GM18517 (cell line): ENCODE data around the gene RBM19.

Source experiments
- ATAC-seq: cut with Tn5 transposase; IDR thresholded peaks from one replicate; pipeline ENCODE4 v1.9.1; 2021; ENCODE audit warnings: mild to moderate bottlenecking, moderate library complexity; ENCODE audit not compliant: unreplicated experiment

Gene RBM19

DNA sequence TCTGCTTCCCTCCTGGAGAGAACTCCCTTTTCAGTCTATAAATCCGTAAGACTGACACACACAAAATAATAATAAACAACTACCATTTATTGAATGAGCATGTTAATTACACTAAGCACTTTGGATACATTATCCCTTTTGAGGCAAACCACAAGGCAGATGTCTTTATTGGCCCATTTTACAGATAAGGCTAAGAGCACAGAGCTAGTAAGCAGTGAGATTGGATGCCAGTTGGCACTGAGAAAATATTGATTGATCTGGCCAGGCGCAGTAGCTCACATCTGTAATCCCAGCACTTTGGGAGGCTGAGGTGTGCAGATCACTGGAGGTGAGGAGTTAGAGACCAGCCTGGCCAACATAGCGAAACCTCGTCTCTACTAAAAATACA lies 21.9 kb upstream of the RBM19 start:
- no peak for ATAC-seq

DNA sequence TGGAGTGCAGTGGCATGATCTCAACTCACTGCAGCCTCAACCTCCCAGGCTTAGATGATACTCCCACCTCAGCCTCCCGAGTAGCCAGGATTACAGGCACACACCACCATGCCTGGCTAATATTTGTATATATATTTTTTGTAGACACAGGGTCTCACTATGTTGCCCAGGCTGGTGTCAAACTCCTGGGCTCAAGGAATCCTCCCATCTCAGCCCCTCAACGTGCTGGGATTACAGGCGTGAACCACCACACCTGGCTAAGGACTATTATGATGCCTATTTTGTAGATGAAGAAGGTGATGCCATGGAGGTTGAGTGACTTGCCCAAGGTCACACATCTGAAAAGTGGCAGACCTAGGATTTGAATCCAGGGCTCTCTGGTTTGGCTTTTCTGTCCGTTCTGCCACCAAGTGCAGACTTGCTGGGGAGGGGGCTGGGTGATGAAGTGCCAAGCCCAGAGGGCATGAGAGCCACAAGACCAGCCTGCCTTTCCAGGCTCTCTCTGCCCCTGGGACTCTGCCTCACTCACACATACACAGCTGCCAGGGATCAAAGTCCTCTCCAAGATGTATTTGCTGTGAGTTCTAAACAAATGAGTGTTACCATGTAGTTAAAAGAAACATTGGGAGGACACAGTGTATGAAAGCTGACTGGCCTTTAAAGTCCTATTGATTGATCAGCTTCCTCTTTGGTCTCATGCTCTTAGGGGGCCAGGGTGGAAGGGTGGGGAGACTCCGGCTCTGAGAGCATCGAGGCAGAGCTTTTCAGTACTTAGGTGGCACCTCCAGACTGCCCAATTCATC lies 21.3 kb upstream of the RBM19 start:
- no peak for ATAC-seq

DNA sequence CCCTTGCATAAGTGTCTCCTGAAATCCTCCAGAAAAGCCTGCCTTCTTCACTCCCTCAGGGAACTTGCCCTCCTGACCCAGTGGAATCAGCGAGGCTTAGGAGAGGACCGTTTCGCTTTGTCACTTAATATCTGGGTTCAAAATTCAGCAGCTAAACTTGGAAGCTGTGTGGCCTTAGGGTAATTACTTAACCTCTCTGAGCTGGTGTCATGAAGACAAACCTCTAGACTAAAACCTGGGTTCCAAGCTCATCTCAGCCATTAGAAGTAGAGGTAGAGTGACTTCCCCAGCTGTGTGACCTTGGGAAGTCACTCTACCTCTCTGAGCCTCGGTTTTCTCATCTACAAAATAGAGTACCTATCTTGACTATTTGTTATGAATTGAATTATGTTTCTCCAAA lies 18.3 kb upstream of the RBM19 start:
- no peak for ATAC-seq

DNA sequence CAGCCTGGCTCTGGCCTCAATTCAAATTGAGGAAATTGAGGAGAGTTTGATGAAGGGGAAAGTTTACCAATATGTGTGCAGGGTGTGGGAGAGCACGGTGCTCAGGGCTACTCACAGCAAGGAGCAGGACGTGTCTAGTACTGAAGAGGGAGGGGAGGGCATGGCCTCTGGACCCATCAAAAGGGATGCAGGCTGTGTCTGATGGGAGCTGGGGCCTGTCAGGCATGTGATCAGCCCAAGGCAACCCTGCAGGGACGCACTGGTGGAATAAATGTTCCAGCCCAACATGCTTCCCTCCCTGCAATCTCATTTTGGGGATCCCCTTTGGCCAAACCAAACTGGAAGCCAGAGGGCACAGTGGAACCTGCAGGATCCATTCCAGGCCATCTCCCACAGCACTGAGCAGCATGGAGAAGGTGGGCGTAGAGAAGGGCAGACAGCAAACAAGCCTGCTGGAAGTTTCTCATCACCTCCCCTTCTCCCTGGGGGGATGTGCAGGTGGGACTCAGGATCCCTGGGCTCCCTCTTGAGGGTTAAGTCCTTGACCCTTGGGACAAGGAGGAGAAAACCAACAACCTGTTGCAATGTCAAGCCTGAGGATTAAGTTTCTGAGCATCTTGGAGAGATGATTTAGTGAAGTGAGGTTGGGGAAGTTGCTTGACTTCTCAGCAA lies 17.8 kb upstream of the RBM19 start:
- no peak for ATAC-seq

DNA sequence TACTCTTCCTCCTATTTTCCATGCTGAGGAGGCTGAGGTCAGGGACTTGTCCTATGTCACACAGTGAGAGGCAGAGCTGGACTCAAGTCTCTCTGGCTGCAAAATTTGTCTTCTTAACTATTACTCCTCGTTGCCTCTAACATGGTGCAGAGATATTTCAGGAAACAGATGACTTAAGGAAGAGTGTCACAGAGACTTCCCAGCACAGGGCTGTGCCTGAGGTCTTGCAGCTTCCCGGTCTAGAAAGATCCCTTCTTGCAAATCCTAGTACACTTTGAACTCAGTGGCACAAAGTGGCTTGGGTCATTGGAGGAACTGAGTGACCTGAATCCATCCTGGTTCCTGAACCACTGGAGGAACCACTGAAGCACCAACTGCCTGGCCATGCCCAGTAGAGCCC lies 17.1 kb upstream of the RBM19 start:
- ATAC-seq = no peak

DNA sequence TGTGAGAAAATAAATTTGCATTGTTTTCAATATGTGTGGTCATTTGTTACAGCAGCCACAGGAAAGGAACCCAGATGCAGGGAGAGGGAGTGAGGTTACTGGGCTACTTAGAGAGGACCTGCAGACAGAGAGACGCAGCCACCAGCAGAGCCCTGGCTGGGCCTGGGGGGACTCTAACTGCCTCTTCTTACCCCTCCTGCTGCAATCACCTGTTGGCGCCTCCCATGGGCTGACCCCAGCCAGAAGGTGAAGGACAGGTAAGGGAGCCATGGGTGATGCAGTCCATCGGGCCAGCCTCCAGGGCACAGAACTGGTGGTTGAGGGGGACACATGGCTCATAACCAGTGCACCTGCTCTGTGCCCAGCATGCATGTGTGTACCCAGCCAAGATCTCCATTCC lies 15.8 kb upstream of the RBM19 start:
- no peak for ATAC-seq

DNA sequence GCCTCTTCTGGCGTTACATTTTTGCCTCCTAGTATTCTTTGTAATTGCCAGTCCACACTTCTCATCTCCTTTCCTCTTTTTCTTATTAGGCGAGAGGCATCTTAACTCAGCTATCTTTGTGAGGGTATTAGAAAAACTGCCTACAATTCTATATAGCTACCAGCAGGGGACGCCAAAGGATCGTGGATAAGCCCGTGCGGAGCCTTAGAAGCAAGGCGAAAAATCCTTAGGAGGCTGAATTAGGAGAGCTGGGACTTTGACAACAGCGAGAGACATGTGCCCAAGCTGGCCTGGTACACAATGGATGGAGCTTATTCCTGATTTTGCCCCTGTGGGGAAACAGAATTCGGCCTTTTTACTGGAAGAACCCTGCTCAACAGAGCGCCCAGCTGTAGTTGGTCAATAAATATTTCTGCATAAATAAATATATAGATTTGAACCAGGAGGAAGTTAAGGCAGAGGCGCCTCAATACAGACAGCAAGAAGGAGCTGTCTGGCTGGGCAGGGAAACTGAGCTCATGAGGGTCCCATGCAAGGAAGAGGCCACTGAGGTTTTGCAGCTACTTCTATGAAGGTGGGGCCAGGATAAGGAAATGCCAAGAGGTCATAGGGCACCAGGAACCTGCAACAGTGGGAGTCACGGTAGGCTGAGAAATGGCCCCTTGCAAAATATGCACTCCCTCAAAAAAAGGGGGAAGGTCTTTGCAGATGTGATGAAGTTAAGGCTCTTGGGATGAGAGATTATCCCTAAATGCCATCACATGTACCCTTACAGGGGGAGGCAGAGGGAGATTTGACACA lies 14.6 kb upstream of the RBM19 start:
- ATAC-seq = no peak

DNA sequence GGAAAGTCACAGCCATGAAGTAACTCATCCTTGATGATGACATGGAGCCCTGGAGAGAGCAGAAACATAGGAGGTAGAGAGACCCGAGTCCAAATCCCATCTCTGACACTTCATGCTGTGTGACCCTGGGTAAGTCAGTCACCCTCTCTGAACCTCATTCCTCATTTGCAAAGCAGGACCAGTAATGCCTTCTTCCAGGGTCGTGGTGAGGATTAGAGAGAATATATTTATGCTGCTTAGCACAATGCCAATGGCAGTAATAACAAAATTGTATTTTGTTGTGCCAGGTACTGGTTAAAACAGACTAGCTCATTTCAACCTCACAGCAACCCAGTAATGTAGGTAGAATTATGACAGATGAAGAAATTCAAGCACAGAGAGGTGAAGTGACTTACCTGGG lies 13.9 kb upstream of the RBM19 start:
- ATAC-seq = no peak

DNA sequence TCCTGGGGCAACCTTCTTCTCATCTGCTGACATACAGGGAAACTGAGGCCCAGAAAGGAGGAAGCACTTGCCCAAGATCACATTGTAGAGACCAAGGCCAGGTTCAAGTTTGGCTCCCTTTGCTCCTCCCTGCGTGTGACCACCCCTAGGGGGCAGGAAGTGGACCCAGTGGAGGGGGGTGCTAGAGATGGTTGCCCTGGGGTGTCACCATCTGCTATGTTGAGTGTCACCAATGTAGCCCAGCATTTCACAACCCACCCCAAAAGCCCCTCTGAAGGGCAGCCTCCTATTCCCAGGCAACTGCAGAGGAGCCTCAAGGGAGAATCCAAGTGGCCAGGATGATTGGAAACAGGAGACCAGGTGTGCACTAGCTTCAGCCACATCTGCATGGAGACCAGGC lies 12.0 kb upstream of the RBM19 start:
- no peak for ATAC-seq

DNA sequence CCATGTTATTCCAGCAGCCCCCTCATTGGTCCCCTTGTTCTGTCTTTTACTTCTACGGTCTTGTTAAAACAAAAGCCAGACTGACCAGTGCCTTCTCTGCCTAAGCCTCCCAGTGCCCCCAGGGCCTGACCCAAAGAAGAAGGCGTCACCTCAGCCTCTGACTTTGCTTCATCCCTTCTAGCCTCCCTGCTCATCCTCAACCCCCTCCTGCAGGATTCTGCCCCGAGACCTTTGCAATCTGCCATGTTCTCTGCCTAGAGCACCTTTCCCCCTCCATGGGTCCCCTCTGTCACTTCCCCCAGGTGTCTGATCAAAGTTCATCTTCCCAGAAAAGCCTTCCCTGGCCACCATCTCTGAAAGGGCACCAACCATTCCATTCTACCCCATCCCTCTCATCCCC lies 7.9 kb upstream of the RBM19 start:
- no peak for ATAC-seq

DNA sequence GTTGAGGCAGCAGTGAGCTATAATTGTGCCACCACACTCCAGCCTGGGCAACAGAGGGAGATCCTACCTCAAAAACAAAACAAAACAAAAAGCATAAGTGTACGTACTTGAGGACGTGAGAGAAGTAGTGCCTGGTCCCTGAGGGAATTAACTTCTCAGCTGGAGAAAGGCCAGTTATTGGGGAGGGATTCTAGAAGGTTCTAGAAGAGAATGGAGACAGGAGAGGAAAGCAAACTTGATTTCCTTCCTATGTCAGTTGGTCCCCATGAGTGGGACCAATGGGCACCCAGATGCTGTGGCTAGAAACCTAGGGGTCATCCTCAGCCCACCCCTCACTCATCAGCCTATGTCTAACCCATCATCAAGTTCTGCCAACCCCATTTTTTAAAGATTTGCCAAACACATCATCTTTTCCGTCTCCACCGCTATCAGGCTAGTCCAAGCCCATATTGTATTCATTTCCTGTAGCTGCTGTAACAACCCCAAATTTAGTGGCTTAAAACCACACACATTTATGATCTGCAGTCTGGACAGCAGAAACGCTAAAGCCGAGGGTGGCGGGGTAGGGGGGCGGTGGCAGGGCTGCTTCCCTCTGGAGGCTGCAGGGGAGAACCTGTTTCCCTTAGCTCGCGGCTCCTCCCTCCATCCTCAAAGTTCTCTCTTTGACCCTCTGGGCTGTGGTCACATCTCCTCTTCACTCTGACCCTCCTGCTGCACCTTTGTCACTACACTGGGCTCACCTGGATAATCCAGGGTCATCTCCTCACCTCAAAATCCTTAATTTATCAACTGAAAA lies 7.2 kb upstream of the RBM19 start:
- ATAC-seq = no peak

DNA sequence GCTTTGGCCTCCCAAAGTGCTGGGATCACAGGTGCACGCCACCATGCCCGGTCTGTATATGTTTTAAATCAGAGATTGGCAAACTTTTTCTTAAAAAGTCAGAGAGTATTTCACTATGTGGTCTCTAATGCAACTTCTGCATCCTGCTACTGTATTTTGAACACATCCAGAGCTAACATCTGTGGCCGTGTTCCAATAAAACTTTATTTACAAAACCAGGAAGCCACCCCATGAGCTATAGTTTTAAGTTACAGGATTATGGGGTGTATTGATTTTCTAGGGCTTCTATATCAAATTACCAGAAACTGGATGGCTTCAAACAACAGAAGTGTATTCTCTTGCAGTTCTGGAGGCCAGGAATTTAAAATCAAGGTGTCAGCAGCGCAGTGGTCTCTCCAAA lies 5.3 kb upstream of the RBM19 start:
- ATAC-seq = no peak

DNA sequence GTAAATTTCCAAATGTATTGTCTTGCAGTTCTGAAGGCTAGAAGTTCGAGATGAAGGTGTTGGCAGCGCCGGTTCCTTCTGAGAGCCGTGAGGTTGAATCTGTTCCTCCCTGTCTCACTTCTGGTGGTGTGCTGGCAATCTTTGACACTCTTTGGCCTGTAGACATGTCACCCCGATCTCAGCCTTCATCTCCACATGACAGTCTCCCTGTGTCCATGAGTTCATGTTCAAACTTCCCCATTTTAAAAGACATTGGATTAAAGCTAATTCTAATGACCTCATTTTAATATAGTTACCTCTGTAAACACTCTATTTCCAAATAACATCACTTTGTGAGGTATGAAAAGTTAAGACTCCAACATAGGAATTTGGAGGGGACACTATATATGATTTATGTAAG lies 4.1 kb upstream of the RBM19 start:
- ATAC-seq = no peak

DNA sequence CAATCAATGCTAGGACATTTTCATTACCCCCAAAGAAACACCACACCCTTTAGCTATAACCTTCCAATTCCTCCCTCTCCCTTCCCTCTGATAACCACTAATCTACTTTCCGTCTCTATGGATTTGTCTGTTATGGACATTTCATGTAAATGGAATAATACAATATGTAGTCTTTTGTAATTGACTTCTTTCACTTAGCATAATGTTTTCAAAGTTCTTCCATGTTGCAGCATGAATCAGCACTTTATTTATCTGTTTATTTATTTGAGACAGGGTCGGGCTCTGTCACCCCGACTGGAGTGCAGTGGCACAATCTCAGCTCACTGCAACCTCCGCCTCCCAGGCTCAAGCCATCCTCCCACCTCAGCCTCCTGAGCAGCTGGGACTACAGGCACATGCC lies 1.2 kb upstream of the RBM19 start:
- ATAC-seq = no peak

DNA sequence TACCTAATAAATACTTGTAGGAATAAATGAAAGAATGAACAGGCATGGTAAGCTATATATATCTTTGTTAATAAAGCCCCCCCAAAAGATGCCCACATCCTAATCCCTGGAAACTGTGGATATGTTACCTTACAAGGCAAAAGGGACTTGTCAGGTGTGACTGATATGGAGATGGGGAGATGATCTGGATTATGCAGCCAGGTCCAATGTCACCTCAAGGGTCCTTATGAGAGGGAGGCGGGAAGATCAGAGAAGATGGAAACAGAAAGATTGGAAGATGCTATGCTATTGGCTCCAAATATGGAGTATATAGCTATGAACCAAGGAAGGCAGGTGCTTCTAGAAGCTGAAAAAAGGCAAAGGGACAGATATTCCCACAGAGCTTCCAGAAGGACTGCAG lies 3.4 kb downstream of the RBM19 start:
- ATAC-seq = no peak

DNA sequence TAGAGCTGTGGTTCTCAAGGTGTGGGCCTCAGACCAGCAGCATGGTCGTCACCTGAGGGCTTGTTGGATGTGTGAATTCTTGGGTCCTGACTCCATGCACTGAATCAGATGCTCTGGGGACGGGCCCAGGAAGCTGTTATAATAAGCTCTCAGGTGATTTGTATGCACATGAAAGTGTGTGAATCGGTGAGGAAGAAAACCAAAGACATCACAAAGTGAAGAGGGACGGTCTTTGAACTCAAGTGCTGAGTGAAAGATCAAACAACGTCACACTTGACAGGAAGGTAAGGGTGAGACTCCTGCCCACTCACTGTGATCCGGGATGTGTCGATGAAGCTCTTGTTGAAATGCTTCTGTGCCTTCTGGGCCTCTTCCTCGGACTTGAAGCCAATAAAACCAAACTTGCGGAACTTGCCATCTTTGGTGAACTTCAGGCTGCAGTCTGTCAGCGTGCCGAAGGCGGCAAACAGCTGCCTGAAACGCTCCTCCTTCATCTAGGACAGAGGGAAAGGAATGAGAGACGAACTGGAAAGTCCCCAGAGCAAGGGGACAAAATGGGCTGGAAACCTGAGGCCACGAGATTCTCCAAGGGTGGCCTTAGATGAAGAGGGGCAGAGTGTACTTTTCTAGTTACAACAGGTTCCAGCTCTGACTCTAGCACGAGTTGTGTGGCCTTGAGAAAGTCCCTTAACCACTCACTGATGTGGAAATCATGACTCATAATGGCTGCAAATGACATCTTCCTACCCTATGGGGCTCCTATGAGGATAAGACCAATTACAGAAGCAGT lies 4.0 kb downstream of the RBM19 start:
- ATAC-seq = no peak

DNA sequence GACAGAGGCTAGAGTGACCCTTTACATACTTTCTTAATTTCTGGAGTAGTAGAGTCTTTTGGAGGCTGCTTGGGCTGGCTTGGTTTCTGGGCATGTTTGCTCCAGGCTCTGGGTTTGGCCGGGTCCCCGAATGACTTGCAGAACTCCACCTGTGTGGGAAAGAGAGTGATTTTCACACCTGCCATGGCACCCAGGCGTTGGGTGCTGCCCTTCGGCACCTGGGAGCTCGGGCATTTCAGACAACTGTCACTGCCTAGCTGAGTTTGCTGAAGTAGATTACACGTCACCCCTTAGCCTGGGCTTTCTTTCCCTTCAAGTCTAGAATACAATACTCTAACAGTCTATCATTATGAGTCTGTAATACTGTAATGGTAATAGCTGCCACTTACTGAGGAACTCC lies 6.1 kb downstream of the RBM19 start:
- ATAC-seq = no peak

DNA sequence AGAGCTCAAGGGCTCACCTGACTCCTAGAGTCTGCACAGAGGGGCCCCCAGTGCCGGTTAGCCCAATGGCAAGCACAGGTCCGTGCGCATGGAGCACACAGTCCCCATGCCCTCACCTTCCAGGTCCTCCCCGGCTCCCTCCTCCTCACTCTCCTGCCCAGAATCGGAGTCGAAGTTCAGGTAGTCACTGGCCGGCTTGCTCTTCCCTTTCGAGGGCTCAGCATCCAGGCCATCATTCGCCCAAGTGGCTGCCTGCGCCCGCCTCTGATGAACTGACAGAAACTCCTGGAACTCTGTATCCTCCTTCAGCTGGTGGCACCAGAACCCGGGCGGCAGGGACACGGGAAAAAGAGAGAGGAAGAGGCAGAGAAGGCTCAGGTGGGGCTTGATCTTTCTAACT lies 7.0 kb downstream of the RBM19 start:
- no peak for ATAC-seq

DNA sequence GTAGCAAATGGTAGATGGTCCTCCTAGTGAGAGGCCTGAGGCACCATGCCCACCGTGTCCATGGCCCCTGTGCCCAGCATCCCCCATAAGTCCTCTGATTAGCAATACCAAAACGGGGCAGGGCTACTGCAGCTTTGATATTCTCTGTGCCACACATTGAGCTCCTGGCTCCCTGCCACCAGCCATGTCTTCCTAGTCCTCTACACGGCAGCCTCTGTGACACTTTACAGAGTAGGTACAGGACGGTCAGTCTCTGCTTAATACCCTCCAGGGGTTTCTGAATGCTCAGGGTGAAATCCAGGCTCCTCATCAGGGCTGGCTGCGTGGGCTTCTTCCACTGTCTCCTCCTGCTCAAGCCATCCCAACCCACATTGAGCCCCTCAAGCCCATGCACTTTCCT lies 8.0 kb downstream of the RBM19 start:
- no peak for ATAC-seq

DNA sequence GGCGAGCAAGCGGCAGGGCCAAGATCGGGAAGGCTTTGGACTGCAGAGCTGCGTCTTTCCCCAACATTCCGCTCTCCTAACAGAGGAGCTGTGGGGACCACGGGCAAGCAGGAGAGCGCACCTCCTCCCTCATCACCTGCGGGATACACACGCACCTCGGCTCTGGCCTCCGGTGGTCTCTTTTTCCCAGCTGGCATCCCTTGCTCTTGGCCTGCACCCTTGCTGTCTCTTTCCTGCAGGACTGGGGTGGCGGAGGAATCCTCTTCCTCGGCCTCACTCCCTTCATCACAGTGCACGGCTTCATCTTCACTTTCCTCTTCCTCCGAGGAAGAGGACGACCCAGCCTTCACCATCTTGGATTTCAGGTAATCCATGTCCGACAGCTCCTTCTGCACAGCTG lies 8.5 kb downstream of the RBM19 start:
- no peak for ATAC-seq
